ENCODE results near the gene OSBPL3. TPM values are rescaled to one million over a fixed set of nuclear protein-coding genes. Genes with fewer than 3 reads are reported as not detected.

The OSBPL3 gene
- total RNA-seq, 1 experiment from 2014 or later, result 45.1 TPM

DNA sequence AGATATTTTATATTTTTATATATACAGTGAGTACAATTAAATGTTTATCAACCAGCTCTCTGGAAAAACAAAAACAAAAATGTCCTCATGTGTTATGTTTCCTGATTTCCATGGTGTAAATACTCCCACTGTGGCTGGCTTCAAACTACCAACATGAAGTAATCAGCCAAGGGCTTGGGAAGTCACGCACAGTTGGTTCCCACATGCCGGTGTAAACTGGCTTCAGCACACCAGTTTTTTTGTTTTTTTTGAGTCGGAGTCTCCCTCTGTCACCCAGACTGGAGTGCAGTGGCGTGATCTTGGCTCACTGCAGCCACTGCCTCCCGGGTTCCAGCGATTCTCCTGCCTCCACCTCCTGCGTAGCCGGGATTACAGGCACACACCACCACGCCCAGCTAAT lies 11.8 kb downstream of the OSBPL3 start:
- no TSS peak for BruUV-seq (replicated peaks)
- Mint-ChIP-seq H3K36me3 (ENCODE audit: insufficient read depth, unreplicated experiment) (peaks cover 6% of the 10 kb centered on the region), H3K4me1 (ENCODE audit: low read depth, unreplicated experiment) (peaks cover 55% of the 10 kb centered on the region), H3K4me3 (ENCODE audit: unreplicated experiment) (no peak overlapping the region), H3K27ac (ENCODE audit: unreplicated experiment) (no peak overlapping the region), H3K27me3 (ENCODE audit: insufficient read depth, unreplicated experiment) (no peaks in the 10 kb centered on the region), H3K9me3 (ENCODE audit: unreplicated experiment) (no peaks in the 10 kb centered on the region)
- CTCF ChIA-PET, result no interaction called here
- DNase-seq, result no peak
- TF ChIP-seq, protein P1, sequence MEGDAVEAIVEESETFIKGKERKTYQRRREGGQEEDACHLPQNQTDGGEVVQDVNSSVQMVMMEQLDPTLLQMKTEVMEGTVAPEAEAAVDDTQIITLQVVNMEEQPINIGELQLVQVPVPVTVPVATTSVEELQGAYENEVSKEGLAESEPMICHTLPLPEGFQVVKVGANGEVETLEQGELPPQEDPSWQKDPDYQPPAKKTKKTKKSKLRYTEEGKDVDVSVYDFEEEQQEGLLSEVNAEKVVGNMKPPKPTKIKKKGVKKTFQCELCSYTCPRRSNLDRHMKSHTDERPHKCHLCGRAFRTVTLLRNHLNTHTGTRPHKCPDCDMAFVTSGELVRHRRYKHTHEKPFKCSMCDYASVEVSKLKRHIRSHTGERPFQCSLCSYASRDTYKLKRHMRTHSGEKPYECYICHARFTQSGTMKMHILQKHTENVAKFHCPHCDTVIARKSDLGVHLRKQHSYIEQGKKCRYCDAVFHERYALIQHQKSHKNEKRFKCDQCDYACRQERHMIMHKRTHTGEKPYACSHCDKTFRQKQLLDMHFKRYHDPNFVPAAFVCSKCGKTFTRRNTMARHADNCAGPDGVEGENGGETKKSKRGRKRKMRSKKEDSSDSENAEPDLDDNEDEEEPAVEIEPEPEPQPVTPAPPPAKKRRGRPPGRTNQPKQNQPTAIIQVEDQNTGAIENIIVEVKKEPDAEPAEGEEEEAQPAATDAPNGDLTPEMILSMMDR (IDR thresholded peaks at IDR 0.05; ENCODE audit: insufficient read depth in 1 of 2, low read depth in 1 of 2, low read length in 1 of 2, severe bottlenecking in 1 of 2, unreplicated experiment in 1 of 2), result no peak
- intact Hi-C loops (cut with micrococcal nuclease; ENCODE audit: unreplicated experiment), result no loop called here
- Histone ChIP-seq H3K36me3 (ENCODE audit: control insufficient read depth, insufficient read depth, low read length) (no peaks in the 10 kb centered on the region), H3K4me1 (peaks cover 45% of the 10 kb centered on the region), H3K4me3 (ENCODE audit: low read depth, low read length) (no peak overlapping the region), H3K27me3 (replicated peaks; ENCODE audit: control insufficient read depth, insufficient read depth, low read length) (no peaks in the 10 kb centered on the region), H3K9me3 (no peaks in the 10 kb centered on the region)
- POLR2A ChIA-PET, result no interaction called here

- no peak for DNase-seq
- H3K36me3 ChIP-seq (ENCODE audit: control insufficient read depth, insufficient read depth, low read length), result no peaks in the 10 kb centered on the region
- H3K27me3 ChIP-seq (replicated peaks; ENCODE audit: control insufficient read depth, insufficient read depth, low read length), result no peaks in the 10 kb centered on the region
- no peak overlapping the region for H3K4me3 ChIP-seq (ENCODE audit: low read depth, low read length)
- H3K4me1 ChIP-seq, result peaks cover 45% of the 10 kb centered on the region
- Mint-ChIP-seq H3K36me3 (ENCODE audit: insufficient read depth, unreplicated experiment) (peaks cover 6% of the 10 kb centered on the region), H3K9me3 (ENCODE audit: unreplicated experiment) (no peaks in the 10 kb centered on the region), H3K27ac (ENCODE audit: unreplicated experiment) (no peak overlapping the region), H3K4me1 (ENCODE audit: low read depth, unreplicated experiment) (peaks cover 55% of the 10 kb centered on the region), H3K4me3 (ENCODE audit: unreplicated experiment) (no peak overlapping the region), H3K27me3 (ENCODE audit: insufficient read depth, unreplicated experiment) (no peaks in the 10 kb centered on the region)
- POLR2A ChIA-PET, result no interaction called here
- no TSS peak for BruUV-seq (replicated peaks)
- CTCF ChIA-PET, result interaction anchor here (1.1 kb wide), 1 partner anchor 12 kb away, joined by 3 read pairs; no protein-coding TSS in a partner anchor
- intact Hi-C loops (cut with micrococcal nuclease; ENCODE audit: unreplicated experiment), result no loop called here
- no peaks in the 10 kb centered on the region for H3K9me3 ChIP-seq
- TF ChIP-seq, protein P1 (IDR thresholded peaks at IDR 0.05; ENCODE audit: insufficient read depth in 1 of 2, low read depth in 1 of 2, low read length in 1 of 2, severe bottlenecking in 1 of 2, unreplicated experiment in 1 of 2), result no peak
Measured at GRCh38 chr7:24967696-24968095, 12.3 kb downstream of the OSBPL3 start.

DNA sequence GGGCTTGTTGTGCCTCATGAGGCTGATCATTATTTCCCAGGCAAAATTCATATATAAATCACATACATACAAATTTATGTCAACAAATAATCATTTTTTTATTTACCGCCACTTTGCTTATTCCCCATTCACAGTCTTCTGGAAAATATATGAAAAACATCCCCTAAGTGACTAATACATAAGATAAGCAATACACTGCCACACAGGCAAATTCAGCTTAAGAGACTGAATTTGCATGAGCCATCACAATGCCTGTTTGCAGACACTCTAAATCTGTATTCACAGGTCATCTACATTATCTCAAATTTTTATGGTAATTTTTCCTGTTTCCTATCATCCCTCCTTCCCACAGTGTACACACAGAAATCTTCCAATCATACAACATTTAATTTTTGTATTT lies 13.2 kb downstream of the OSBPL3 start:
- no peak overlapping the region for H3K4me3 ChIP-seq (ENCODE audit: low read depth, low read length)
- H3K4me3 Mint-ChIP-seq (ENCODE audit: unreplicated experiment), result peak overlapping the region; percentile 27
- DNase-seq, result no peak
- no peaks in the 10 kb centered on the region for H3K27me3 Mint-ChIP-seq (ENCODE audit: insufficient read depth, unreplicated experiment)
- TF ChIP-seq, protein P1 (IDR thresholded peaks at IDR 0.05; ENCODE audit: insufficient read depth in 1 of 2, low read depth in 1 of 2, low read length in 1 of 2, severe bottlenecking in 1 of 2, unreplicated experiment in 1 of 2), result no peak
- H3K36me3 ChIP-seq (ENCODE audit: control insufficient read depth, insufficient read depth, low read length), result no peaks in the 10 kb centered on the region
- H3K9me3 ChIP-seq, result no peaks in the 10 kb centered on the region
- no TSS peak for BruUV-seq (replicated peaks)
- no peak overlapping the region for H3K27ac Mint-ChIP-seq (ENCODE audit: unreplicated experiment)
- no peaks in the 10 kb centered on the region for H3K9me3 Mint-ChIP-seq (ENCODE audit: unreplicated experiment)
- CTCF ChIA-PET, result interaction anchor here (0.9 to 1.1 kb wide), 2 partner anchors 12 to 13 kb away, joined by 3 read pairs; no protein-coding TSS in a partner anchor
- no peaks in the 10 kb centered on the region for H3K27me3 ChIP-seq (replicated peaks; ENCODE audit: control insufficient read depth, insufficient read depth, low read length)
- peaks cover 6% of the 10 kb centered on the region for H3K36me3 Mint-ChIP-seq (ENCODE audit: insufficient read depth, unreplicated experiment)
- intact Hi-C loops (cut with micrococcal nuclease; ENCODE audit: unreplicated experiment), result no loop called here
- H3K4me1 Mint-ChIP-seq (ENCODE audit: low read depth, unreplicated experiment), result peaks cover 49% of the 10 kb centered on the region
- POLR2A ChIA-PET, result interaction anchor here (0.9 kb wide), 1 partner anchor 14 kb away, joined by 3 read pairs; no protein-coding TSS in a partner anchor
- H3K4me1 ChIP-seq, result peaks cover 40% of the 10 kb centered on the region
